Neural crest cell (in vitro differentiated cells): ENCODE measurements around the gene RIGI. TPM values are rescaled to one million over a fixed set of nuclear protein-coding genes. Genes with fewer than 3 reads are reported as not detected.
A peak's percentile ranks its signal among the peaks of the same experiment; 100 is the strongest.

Experiments
- DNase-seq: peaks from one replicate; pipeline ENCODE4 v3.0.0; 2021; ENCODE audit warnings: low read depth, mixed read lengths, low spot score
- H3K27ac Mint-ChIP-seq: one replicate; pipeline ENCODE4 v1.8.0; 2021; ENCODE audit warnings: mild to moderate bottlenecking, mixed read lengths; ENCODE audit not compliant: unreplicated experiment
- H3K27me3 Mint-ChIP-seq: 2 replicates; pipeline ENCODE4 v1.8.0; 2021; ENCODE audit warnings: low read depth, mild to moderate bottlenecking, mixed read lengths
- H3K36me3 Mint-ChIP-seq: 2 replicates; pipeline ENCODE4 v1.8.0; 2021; ENCODE audit warnings: low read depth, mild to moderate bottlenecking, mixed read lengths
- H3K4me1 Mint-ChIP-seq: 2 replicates; pipeline ENCODE4 v1.8.0; 2021; ENCODE audit warnings: mixed read lengths
- H3K4me3 Mint-ChIP-seq: one replicate; pipeline ENCODE4 v1.8.0; 2021; ENCODE audit warnings: mild to moderate bottlenecking, mixed read lengths
- H3K9me3 Mint-ChIP-seq: 2 replicates; pipeline ENCODE4 v1.8.0; 2021; ENCODE audit warnings: mixed read lengths
- CTCF ChIP-seq: fragments of 200-600 bp; sonication (generic); conservative IDR thresholded peaks from 2 replicates; pipeline ENCODE4 v1.5.0; 2021; ENCODE audit warnings: antibody characterized with exemption, mild to moderate bottlenecking
- total RNA-seq: library from RNA; stranded (reverse); gene quantifications from 2 replicates; pipeline ENCODE4 v1.2.1, GENCODE V29; 2021

Gene RIGI
- total RNA-seq, 1 donor from 2014 or later, result 6.4 TPM

GRCh38 chr9:32570262-32570661 lies 44.3 kb upstream of the RIGI start:
- H3K4me3 Mint-ChIP-seq, result peak overlapping the region; percentile 5
- no peaks in the 10 kb centered on the region for H3K27me3 Mint-ChIP-seq
- H3K27ac Mint-ChIP-seq, result no peak overlapping the region
- no peaks in the 10 kb centered on the region for H3K36me3 Mint-ChIP-seq
- no peak for DNase-seq
- peaks cover 22% of the 10 kb centered on the region for H3K4me1 Mint-ChIP-seq
- no peaks in the 10 kb centered on the region for H3K9me3 Mint-ChIP-seq
- no peak for TF ChIP-seq CTCF

- Mint-ChIP-seq H3K36me3 (no peaks in the 10 kb centered on the region), H3K27me3 (no peaks in the 10 kb centered on the region), H3K4me3 (no peak overlapping the region), H3K9me3 (no peaks in the 10 kb centered on the region), H3K4me1 (peaks cover 4% of the 10 kb centered on the region), H3K27ac (no peak overlapping the region)
- no peak for TF ChIP-seq CTCF
- DNase-seq, result no peak
Observed at GRCh38 chr9:32566770-32567169, 40.8 kb upstream of the RIGI start.

DNA sequence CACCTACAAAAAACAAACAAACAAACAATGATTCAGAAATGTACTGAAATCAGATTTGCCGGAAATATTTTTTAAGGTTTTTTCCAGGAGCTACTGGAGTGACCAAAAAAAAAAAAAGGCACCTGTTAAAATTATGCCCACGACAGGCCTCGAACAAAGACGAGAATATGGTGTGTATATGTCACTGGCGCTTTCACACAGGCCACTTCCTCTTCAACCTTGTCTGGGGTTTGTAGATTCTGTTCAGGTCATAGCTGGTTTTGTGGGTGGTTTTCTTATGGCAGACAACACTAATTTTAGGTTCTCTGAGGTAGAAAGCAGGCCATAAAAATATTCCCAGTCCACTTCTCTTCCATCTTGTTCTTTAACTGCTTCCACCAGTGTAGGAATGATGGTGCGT lies 40.0 kb upstream of the RIGI start:
- Mint-ChIP-seq H3K9me3 (no peaks in the 10 kb centered on the region), H3K4me3 (no peak overlapping the region), H3K27ac (no peak overlapping the region), H3K27me3 (no peaks in the 10 kb centered on the region), H3K36me3 (no peaks in the 10 kb centered on the region), H3K4me1 (no peaks in the 10 kb centered on the region)
- no peak for DNase-seq
- no peak for TF ChIP-seq CTCF

GRCh38 chr9:32558408-32558934 lies 32.5 kb upstream of the RIGI start:
- no peak overlapping the region for H3K4me3 Mint-ChIP-seq
- H3K4me1 Mint-ChIP-seq, result peaks cover under 1% of the 10 kb centered on the region
- TF ChIP-seq CTCF, result no peak
- no peaks in the 10 kb centered on the region for H3K9me3 Mint-ChIP-seq
- H3K27ac Mint-ChIP-seq, result no peak overlapping the region
- H3K36me3 Mint-ChIP-seq, result peaks cover 2% of the 10 kb centered on the region
- no peaks in the 10 kb centered on the region for H3K27me3 Mint-ChIP-seq
- no peak for DNase-seq

- no peaks in the 10 kb centered on the region for H3K9me3 Mint-ChIP-seq
- no peak overlapping the region for H3K27ac Mint-ChIP-seq
- H3K27me3 Mint-ChIP-seq, result no peaks in the 10 kb centered on the region
- H3K4me1 Mint-ChIP-seq, result peaks cover 21% of the 10 kb centered on the region
- H3K4me3 Mint-ChIP-seq, result peak overlapping the region; percentile 21
- TF ChIP-seq CTCF, result no peak
- peaks cover 2% of the 10 kb centered on the region for H3K36me3 Mint-ChIP-seq
- DNase-seq, result no peak
Observed at GRCh38 chr9:32554591-32554990, 28.6 kb upstream of the RIGI start.

- no peak overlapping the region for H3K27ac Mint-ChIP-seq
- H3K9me3 Mint-ChIP-seq, result no peaks in the 10 kb centered on the region
- DNase-seq, result no peak
- H3K4me3 Mint-ChIP-seq, result peak overlapping the region; percentile 65
- H3K36me3 Mint-ChIP-seq, result peaks cover 4% of the 10 kb centered on the region
- no peak for TF ChIP-seq CTCF
- no peaks in the 10 kb centered on the region for H3K27me3 Mint-ChIP-seq
- peaks cover 26% of the 10 kb centered on the region for H3K4me1 Mint-ChIP-seq
Observed at GRCh38 chr9:32554107-32554506, 28.1 kb upstream of the RIGI start.
